ENCODE data around the gene STX12.

GRCh38 chr1:27856561-27857343 lies 83.7 kb downstream of the STX12 start:
- TF ChIP-seq CTCF (conservative IDR thresholded peaks at IDR 0.05; ENCODE audit: low read depth, low read length) (no peak), EZH2 (IDR thresholded peaks at IDR 0.05; ENCODE audit: borderline replicate concordance, low read depth, low read length, poor library complexity, severe bottlenecking) (no peak)

Data from A673 (cell line).